Right lobe of liver (tissue), 6 donors: ENCODE results near the gene NMUR2. TPM values are rescaled to one million over a fixed set of nuclear protein-coding genes. Genes with fewer than 3 reads are reported as not detected.

ENCODE experiments used
- ATAC-seq, 4 donors: fragments of 200-7000 bp; cut with Tn5 transposase; one replicate each; pipeline ENCODE4 v1.9.1; 2020; ENCODE audit warnings: mild to moderate bottlenecking in 4 of 4, moderate library complexity in 4 of 4
- DNase-seq, 3 donors: peaks; one replicate each; pipeline ENCODE4 v3.0.0-alpha.2; 2020
- H3K27ac ChIP-seq, 3 donors: fragments of 200-600 bp; one replicate each; pipeline ENCODE4 v1.8.0; 2022
- H3K27me3 ChIP-seq, 2 donors: fragments of 200-600 bp; one replicate each; pipeline ENCODE4 v1.8.0; 2022
- H3K36me3 ChIP-seq, 4 donors: fragments of 200-600 bp; sonication (generic) in 1 of 4; one replicate each; pipeline versions ENCODE4 v1.5.1 to v1.8.0; 2017 to 2022; ENCODE audit warnings: control low read depth in 1 of 4
- H3K4me1 ChIP-seq, 4 donors: fragments of 200-600 bp; sonication (generic) in 1 of 4; one replicate each; pipeline versions ENCODE4 v1.5.1 to v1.8.0; 2017 to 2022; ENCODE audit warnings: control low read depth in 1 of 4
- H3K4me3 ChIP-seq, 3 donors: fragments of 200-600 bp; one replicate each; pipeline ENCODE4 v1.8.0; 2022
- H3K9me3 ChIP-seq, 4 donors: fragments of 200-600 bp; sonication (generic) in 1 of 4; one replicate each; pipeline versions ENCODE4 v1.5.1 to v1.8.0; 2017 to 2022; ENCODE audit warnings: control low read depth in 1 of 4
- POLR2A ChIP-seq: fragments of 450-650 bp; IDR thresholded peaks from one replicate; pipeline ENCODE4 v1.6.1; 2017; ENCODE audit warnings: antibody characterized with exemption, mild to moderate bottlenecking
- WGBS: methylation state at CpG from one replicate; pipeline ENCODE4 v1.1.6; 2018; ENCODE audit warnings: low coverage, low lambda C conversion rate; ENCODE audit not compliant: insufficient coverage; ENCODE audit errors: missing lambda C conversion rate; 5-methylcytosine and 5-hydroxymethylcytosine counted together
- intact Hi-C, 2 donors: fragments of 100-400 bp; cut with DNase I; formaldehyde crosslinking; loops; one replicate each; pipeline versions ENCODE4 v1.11.2 to v1.14.1; 2022
- total RNA-seq, 6 experiments: library from RNA; depleted of rRNA in 2 of 6; stranded (reverse); fragments of >200 nt in 2 of 6; fragmentation: NEBNext Ultra II Directional in 3 of 6; extraction: Animal tissue kit (Norgen Biotek cat#: 25700) in 3 of 6; gene quantifications; one replicate each; pipeline versions ENCODE4 v1.1.0 to v1.2.4, GENCODE V29; 2016 to 2023
- TF ChIP-seq, protein P1 (sequence below), 4 donors: fragments of 200-600 bp in 3 of 4; fragments of 450-650 bp in 1 of 4; IDR thresholded peaks; one replicate each; pipeline versions ENCODE4 v1.5.1 to v1.8.0; 2016 to 2022; ENCODE audit warnings: antibody characterized with exemption in 4 of 4, mild to moderate bottlenecking in 2 of 4
- donor health status: DM: no; HTN: yes; CAD: no.
- donor health status: DM: no; HTN: no; CAD: no.
- donor health status: DM: no; HTN: no; CAD: no.
- donor health status: DM: no; HTN: yes; CAD: no.
- donor health status: DM: no; HTN: yes; CAD: no.

NMUR2 gene
- total RNA-seq, 6 experiments from 2014 or later, result not detected

DNA sequence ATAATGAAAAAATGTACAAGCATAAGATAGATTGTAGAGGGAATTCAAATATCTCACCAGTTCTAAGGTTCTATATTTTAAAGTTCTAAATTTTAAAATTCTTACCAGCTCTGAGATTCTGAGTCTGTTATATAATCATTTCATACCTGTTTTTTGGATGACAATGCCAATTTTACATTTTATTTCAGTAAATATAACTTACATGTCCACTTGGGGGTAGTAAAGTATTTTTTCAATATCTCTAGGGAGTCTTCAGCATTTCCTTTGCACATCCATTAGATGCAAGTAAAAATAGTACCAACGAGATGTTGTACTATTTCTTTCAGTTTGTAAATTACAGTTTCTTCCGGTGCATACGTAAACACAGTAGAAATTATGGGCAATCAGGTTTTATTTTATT is 25.7 kb downstream of the NMUR2 start:
- Histone ChIP-seq H3K36me3 (no peaks in the 10 kb centered on the region), H3K9me3 (no peaks in the 10 kb centered on the region), H3K27ac (no peak overlapping the region), H3K27me3 (no peaks in the 10 kb centered on the region), H3K4me3 (no peak overlapping the region), H3K4me1 (no peaks in the 10 kb centered on the region)
- intact Hi-C loops, result no loop called here
- no peak for DNase-seq
- ATAC-seq, result no peak
- TF ChIP-seq POLR2A, result no peak
- TF ChIP-seq, protein P1, sequence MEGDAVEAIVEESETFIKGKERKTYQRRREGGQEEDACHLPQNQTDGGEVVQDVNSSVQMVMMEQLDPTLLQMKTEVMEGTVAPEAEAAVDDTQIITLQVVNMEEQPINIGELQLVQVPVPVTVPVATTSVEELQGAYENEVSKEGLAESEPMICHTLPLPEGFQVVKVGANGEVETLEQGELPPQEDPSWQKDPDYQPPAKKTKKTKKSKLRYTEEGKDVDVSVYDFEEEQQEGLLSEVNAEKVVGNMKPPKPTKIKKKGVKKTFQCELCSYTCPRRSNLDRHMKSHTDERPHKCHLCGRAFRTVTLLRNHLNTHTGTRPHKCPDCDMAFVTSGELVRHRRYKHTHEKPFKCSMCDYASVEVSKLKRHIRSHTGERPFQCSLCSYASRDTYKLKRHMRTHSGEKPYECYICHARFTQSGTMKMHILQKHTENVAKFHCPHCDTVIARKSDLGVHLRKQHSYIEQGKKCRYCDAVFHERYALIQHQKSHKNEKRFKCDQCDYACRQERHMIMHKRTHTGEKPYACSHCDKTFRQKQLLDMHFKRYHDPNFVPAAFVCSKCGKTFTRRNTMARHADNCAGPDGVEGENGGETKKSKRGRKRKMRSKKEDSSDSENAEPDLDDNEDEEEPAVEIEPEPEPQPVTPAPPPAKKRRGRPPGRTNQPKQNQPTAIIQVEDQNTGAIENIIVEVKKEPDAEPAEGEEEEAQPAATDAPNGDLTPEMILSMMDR (IDR thresholded peaks at IDR 0.05), result no peak
- WGBS, result 69% methylated on average over 3 of the region's 3 CpGs

DNA sequence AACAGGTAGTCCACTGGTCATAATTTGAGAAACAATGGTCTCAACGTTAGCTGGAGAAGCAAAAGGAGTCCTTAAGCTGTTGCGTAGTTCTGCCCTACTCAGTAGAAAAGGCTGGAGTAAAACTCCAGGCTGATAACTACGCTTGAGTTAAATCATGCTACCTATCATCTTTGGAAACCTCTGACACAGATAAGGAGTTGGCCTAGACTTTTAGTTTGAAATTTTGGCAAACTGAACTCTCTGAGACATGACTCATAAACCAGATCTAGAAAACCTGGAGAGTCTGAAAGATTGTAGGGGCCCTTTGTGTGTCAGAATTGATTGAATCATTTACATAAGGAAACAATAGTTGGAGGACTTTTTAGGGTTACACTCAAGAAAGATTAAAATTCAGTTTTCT is 26.3 kb downstream of the NMUR2 start:
- H3K9me3 ChIP-seq, result no peaks in the 10 kb centered on the region
- ATAC-seq (no peak), DNase-seq (no peak)
- H3K27me3 ChIP-seq, result no peaks in the 10 kb centered on the region
- intact Hi-C loops, result no loop called here
- no peak overlapping the region for H3K4me3 ChIP-seq
- WGBS, result 44% methylated on average over 3 of the region's 3 CpGs
- H3K36me3 ChIP-seq, result no peaks in the 10 kb centered on the region
- TF ChIP-seq, protein P1 (IDR thresholded peaks at IDR 0.05), result no peak
- no peak for TF ChIP-seq POLR2A
- H3K27ac ChIP-seq, result no peak overlapping the region
- no peaks in the 10 kb centered on the region for H3K4me1 ChIP-seq

GRCh38 chr5:152376886-152377285 is 28.2 kb downstream of the NMUR2 start:
- 31% methylated on average over 4 of the region's 4 CpGs for WGBS
- DNase-seq (no peak), ATAC-seq (no peak)

DNA sequence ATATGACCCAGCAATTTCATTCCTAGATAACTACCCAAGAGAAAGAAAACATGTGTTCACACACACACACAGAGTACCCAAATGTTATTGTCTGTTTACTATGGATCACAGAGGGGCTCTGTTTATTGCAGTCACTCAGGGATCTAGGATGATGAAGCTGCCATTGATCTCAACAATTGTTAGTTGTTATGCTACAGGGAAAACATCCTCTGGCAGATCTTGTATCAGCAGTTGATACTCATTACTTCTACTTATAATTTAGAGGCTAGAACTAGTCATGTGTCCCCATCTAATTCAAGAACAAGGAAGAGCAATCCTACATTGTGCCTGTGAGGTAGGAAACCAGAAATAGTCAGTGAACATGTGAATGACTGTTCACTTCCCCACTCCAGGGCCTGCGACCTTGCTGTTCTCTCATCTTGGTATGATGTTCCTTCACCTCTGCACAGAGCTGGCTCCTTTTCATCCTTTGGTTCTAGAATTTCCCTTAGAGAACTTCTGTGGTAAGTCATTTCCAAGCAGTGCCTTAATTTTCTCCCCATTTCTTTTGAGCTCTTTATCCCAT is 30.3 kb downstream of the NMUR2 start:
- no peaks in the 10 kb centered on the region for H3K36me3 ChIP-seq
- no peaks in the 10 kb centered on the region for H3K9me3 ChIP-seq
- no peak for DNase-seq
- intact Hi-C loops, result no loop called here
- no peak for ATAC-seq
- H3K4me3 ChIP-seq, result no peak overlapping the region
- TF ChIP-seq POLR2A, result no peak
- TF ChIP-seq, protein P1 (IDR thresholded peaks at IDR 0.05), result no peak
- no peak overlapping the region for H3K27ac ChIP-seq
- no peaks in the 10 kb centered on the region for H3K27me3 ChIP-seq
- WGBS, result 22% methylated on average over 1 of the region's 1 CpG
- no peaks in the 10 kb centered on the region for H3K4me1 ChIP-seq

More at GRCh38 chr5:152376886-152377285, 28.2 kb downstream of the NMUR2 start:
- Histone ChIP-seq H3K9me3 (no peaks in the 10 kb centered on the region), H3K27me3 (no peaks in the 10 kb centered on the region), H3K4me3 (no peak overlapping the region), H3K36me3 (no peaks in the 10 kb centered on the region), H3K4me1 (no peaks in the 10 kb centered on the region), H3K27ac (no peak overlapping the region)
- TF ChIP-seq POLR2A, result no peak
- TF ChIP-seq, protein P1 (IDR thresholded peaks at IDR 0.05), result no peak
- intact Hi-C loops, result no loop called here

- intact Hi-C loops, result no loop called here
- no peak for ATAC-seq
- H3K27me3 ChIP-seq, result no peaks in the 10 kb centered on the region
- H3K4me1 ChIP-seq, result no peaks in the 10 kb centered on the region
- H3K36me3 ChIP-seq, result no peaks in the 10 kb centered on the region
- no peaks in the 10 kb centered on the region for H3K9me3 ChIP-seq
- DNase-seq, result no peak
- no peak overlapping the region for H3K27ac ChIP-seq
- 50% methylated on average over 1 of the region's 1 CpG for WGBS
- TF ChIP-seq POLR2A, result no peak
- TF ChIP-seq, protein P1 (IDR thresholded peaks at IDR 0.05), result no peak
- no peak overlapping the region for H3K4me3 ChIP-seq
Observed at GRCh38 chr5:152372875-152373274, 32.2 kb downstream of the NMUR2 start.
